HT1080 (cell line): Measurements from ENCODE around the gene SHB. TPM values are rescaled to one million over a fixed set of nuclear protein-coding genes. Genes with fewer than 3 reads are reported as not detected.

Source experiments
- DNase-seq: peaks from one replicate; pipeline ENCODE4 v3.0.0-alpha.2; 2015; ENCODE audit warnings: low read depth
- total RNA-seq: library from RNA; depleted of rRNA; stranded (reverse); fragments of >200 nt; shearing (Covaris generic); gene quantifications from 2 replicates; pipeline ENCODE4 v1.2.3, GENCODE V29; 2014

The SHB gene
- total RNA-seq, 1 experiment from 2014 or later, result 42.8 TPM

- no peak for DNase-seq
These were observed 98.5 kb downstream of the SHB start for GRCh38 chr9:37970301-37971107.

GRCh38 chr9:37969558-37970300, 99.3 kb downstream of the SHB start:
- no peak for DNase-seq

GRCh38 chr9:37969130-37969529, 99.9 kb downstream of the SHB start:
- no peak for DNase-seq

- peak; percentile 44 for DNase-seq
These were observed 100.8 kb downstream of the SHB start for GRCh38 chr9:37968228-37968701.

- DNase-seq, result no peak
These were observed 101.3 kb downstream of the SHB start for GRCh38 chr9:37967761-37968080.

DNA sequence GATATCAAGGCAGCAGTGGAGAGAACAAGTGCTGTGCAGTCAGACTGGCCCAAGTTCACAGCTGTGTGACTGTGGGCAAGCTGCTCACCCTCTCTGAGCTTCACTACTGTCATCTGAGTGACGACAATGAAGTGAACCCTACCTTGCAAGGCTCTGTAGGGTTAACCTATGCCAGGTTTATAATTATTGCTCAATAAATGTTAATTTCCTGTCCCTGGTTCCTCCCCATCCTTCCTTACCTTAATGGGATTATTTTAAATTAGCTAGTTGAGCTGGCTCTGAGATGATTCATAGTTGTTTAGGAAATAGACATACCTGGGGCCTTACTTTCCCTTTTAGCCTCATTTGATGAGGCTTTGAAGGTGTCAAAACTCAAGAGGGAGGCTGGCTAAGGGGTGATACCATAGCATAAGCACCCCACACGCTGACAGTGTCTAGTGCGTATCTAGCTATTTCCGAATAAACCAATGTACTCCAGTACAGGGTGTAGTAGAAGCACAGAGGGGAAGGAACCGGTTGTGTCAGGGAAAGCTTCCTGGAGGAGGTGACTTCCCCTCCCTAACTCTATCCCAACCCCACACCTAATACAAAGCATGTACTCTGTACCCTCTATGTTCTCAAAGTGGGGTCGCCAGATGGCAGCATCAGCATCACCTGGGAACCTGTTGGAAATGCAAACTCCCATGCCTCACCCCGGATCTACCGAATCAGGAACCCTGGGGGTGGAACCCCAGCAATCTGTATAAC, 101.8 kb downstream of the SHB start:
- no peak for DNase-seq

GRCh38 chr9:37966412-37967013, 102.5 kb downstream of the SHB start:
- DNase-seq, result peak; percentile 40

- peak; percentile 36 for DNase-seq
These were observed 103.2 kb downstream of the SHB start for GRCh38 chr9:37965676-37966345.

- DNase-seq, result no peak
These were observed 103.9 kb downstream of the SHB start for GRCh38 chr9:37965116-37965515.

GRCh38 chr9:37964740-37965081, 104.3 kb downstream of the SHB start:
- DNase-seq, result no peak

- peak; percentile 87 for DNase-seq
These were observed 104.9 kb downstream of the SHB start for GRCh38 chr9:37963936-37964739.

DNA sequence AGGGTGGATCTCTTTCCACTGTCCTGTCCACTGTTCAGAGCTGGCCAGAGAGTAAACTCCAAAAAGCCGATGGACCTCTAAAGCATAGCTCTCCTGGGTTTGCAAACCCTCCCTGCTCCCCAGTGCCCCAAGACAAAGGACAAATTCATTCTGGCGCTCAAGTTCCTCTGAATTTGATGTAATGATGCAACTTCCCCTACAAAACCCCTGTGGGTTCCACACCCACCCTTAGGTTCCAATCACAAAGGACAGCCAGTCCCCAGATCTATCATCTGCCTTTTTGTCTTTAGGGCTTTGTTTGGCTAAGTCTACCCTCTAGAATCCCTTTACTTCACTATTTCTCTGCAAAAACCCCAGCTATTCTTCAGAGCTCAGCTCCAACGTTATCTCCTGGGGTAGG, 107.7 kb downstream of the SHB start:
- no peak for DNase-seq

- DNase-seq, result no peak
These were observed 108.4 kb downstream of the SHB start for GRCh38 chr9:37960631-37961030.

- no peak for DNase-seq
These were observed 109.1 kb downstream of the SHB start for GRCh38 chr9:37959976-37960375.

GRCh38 chr9:37958154-37958553, 110.9 kb downstream of the SHB start:
- no peak for DNase-seq

DNA sequence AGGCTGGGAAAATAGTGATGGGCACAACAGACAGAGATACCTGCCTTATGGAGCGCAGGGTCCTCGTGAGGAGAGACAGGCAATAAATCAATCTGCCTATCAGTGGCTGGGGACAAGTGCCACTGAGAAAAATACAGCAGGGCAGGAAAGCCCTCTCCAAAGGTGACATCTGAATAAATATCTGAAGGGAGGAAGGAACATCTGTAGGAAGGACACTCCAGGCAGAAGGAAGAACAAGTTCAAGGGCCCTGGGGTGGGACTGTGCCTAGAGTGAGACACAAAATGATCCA, 111.4 kb downstream of the SHB start:
- DNase-seq, result no peak

DNA sequence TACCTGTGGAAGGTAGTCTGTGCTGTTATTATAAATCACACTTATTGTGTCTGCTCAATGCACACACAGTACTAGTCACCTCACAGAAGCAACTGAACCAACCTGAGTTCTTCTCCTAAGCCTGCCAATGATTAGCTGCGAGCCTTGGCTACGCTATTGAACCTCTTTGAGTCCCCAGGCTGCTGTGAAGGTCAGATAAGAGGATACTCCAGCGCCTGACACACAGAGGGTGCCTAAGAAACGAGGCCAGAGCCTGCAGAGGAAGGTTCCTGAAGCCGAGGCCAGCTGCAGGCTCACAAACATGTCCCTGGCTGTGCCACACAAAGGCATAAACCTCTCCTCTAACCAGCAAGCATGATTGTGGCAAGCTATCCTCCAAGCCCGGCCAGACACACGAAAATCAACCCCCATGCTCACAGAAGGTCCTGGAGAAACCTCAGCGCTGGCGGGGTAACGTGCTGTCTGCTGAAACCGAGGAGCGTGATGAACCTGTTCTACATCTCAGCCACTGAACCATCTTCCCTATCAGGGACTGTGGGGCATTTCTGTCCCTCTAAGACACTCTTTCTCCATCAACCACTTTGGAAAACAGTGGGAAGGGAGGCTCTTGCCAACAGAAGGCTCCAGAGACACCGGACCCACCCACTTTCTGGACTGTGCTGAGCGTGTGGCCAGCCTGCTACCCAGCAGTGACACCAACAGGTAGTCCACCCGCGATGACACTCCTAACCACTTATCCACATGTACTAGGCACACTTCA, 111.9 kb downstream of the SHB start:
- DNase-seq, result no peak

- DNase-seq, result no peak
These were observed 112.6 kb downstream of the SHB start for GRCh38 chr9:37956423-37956820.

DNA sequence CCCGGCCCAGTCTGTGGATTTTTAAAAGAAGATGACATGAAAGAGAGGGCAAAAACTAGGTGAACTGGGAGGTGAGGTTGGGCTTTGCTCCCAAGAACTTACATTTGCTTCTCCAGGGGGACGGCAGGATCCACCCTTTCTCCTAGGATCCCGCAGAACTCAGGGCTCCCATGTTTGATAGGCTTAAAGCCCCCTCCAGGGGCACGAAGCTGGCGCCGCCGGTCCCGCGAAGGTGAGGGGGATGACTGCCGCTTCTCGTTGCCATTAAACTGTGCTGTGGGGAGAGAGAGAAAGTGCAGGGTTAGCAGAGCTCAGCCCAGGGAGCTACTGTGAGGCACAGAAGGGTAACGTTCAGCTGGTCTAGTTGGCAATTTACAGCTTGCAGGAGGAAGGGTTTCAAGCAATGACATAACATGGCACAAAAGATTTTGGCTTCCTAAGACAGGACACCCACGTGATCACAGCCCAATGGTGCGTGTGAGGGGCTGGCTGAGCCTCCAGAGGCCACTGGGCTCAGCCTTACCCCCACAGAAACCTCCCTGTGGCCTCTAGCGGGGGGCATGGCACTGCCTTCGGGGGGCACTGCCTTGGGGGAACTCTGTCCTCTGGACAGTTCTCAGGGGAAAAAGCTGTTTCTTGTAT, 113.1 kb downstream of the SHB start:
- DNase-seq, result no peak
